Stimulated activated CD4-positive, alpha-beta T cell treated with anti-CD3 and anti-CD28 coated beads, Interleukin-12 subunit alpha, Interleukin-12 subunit beta, amount 100 ng/mL, for 24 hours (primary cell): Measurements from ENCODE around the gene PTGFRN.
"Not testable (repeated sequence)": the region's sequence is repeated elsewhere in the genome, so short reads cannot be mapped to it uniquely, and the experiment has no call there.

Source experiments
- DNase-seq, 2 experiments: peaks; one replicate each; pipeline ENCODE4 v3.0.0-alpha.2; 2020; ENCODE audit warnings: low read depth in 2 of 2

The PTGFRN gene

DNA sequence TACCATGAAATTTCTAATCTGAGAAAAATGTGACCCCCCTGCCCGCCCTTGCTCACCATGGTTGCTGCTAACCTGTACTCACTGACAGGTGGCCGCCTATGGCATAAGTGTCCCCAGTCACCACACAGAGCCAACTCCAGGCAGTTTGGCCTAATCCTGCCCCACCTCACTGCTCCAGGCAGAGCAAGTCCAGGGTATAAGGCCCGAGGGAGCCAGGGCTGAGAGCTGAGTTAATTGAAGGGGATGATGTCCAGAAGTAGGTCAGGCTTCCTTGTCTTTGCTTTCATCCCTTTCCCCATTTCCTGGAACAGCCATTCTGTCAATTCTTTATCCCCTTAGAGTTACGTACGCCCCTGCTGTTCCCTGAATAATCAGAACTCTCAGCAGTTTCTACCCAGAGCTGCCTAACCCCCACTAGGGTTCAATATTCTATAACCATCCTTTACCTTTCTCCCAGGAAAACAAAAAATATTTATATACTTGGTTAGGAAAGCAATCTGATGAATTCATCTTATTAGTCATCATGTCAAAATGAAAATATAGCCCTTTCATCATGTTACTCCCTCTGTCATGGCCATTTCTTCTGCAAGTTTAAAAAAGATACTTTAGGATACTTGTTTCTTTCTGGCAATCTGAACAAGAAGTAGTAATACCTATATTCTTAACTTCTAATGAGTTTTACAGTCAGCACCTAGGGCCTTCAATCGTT, 62.4 kb downstream of the PTGFRN start:
- DNase-seq, result no peak

DNA sequence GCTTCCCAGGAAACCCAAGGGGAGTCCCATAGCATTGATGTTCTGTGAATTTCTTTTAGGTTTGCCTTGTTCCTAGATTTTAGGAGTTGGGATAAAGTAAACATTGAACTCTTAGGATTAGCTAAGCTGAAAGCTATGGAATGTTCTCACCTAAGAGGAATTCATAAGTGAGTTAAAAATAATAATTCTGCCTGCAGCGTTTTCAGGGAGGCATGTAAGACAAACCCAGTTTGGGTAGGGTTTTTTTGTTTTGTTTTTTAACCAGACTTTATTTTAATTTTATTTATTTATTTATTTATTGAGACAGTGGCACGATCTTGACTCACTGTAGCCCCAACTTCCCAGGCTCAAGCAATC, 62.9 kb downstream of the PTGFRN start:
- DNase-seq, result no peak

DNA sequence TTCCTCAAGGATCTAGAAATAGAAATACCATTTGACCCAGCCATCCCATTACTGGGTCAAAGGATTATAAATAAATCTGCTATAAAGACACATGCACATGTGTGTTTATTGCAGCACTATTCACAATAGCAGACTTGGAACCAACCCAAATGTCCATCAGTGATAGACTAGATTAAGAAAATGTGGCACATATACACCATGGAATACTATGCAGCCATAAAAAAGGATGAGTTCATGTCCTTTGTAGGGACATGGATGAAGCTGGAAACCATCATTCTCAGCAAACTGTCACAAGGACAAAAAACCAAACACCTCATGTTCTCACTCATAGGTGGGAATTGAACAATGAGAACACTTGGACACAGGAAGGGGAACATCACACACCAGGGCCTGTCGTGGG, 70.6 kb downstream of the PTGFRN start:
- not testable (repeated sequence) for DNase-seq

DNA sequence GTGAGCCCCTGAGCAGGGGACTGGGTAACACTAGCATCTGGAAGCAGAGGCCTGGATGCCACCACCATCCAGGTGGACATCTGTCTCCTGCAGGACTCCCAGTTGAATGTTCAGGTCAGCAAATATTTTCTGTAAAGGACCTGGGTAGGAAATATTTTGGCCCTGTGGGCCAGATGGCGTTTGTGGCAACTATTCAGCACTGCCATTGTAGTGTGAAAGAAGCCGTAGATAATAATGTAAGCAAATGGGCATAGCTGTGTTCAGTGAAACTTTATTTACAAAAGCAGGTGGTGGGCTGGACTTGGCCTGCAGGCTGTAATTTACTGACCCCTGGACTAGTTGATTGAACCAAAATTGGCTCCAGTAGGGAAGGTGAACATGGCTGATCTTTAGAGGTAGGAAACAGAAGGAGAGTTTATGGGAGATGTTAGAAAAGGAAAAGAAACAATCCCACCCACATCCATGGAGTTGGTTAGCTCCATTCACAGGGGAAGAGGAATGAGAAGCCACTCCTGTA, 71.9 kb downstream of the PTGFRN start:
- no peak for DNase-seq

DNA sequence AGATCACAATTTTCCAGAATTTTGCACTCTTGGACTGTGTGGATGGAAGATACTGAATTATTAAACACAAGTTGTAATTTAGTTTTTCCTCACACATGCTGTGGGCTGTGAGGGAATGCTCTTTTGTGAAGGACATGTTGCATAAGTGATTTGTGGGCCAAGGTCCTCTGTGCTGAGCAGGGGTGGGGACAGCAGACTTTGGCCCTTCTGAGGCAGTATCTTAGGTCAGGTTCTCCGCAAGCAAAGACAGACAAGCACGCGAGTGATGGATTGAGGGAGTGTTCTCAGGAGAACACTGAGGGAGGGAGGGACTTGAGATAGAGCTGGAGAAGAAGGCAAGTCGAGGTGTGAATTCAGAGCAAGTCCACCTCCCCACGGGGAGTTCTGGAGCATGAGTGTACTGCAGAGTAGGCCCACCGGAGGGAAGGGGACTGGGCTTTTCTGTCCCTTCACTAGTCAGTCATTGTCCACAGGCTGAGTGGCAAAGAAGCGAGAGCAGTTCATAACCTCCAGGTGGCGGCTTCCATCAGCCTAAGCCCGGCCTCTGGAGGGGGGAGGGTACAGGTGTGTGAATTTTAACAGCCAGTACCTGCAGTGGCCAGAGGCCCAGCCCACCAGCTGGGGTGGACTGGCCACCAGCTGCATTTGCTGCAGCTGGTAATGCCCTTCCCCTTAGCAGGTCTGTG, 72.7 kb downstream of the PTGFRN start:
- DNase-seq, result no peak

DNA sequence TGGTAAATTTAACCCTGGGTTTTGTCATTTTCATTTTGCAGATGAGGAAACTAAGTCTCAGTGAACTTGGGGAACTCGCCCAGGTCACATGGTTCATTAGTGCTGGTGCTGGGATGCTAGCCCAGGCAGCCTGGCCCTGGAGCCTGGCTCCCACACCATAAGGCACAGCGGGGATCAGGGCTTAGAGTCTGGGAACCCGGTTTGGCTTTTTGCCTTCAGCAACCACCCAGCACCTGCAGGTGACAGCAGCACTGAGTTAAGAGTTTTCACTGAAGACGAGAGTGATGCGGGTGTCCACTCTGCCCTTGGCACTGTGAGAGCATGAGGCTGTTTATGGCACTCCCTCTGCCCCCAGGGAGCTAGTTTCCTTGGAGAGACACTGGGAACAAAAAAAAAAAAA, 73.4 kb downstream of the PTGFRN start:
- no peak for DNase-seq

DNA sequence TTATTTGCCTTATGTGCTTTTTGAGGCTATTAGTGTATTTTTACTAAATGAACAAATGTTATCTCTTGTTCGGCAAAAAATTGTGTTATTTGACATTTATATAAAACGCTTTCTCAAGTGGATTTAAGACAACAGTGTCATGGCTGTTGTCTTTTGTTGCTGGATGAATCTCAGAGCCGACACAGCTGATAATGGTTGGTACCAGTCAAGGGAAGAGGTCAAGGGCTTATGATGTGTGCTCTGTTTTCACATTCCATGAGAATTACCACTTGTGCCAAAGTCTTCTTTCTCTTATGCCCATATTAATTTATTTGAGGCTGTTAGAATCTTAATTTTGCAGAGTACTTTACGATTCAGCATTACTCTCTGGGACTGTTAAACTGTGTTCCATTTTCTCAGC, 74.0 kb downstream of the PTGFRN start:
- no peak for DNase-seq

DNA sequence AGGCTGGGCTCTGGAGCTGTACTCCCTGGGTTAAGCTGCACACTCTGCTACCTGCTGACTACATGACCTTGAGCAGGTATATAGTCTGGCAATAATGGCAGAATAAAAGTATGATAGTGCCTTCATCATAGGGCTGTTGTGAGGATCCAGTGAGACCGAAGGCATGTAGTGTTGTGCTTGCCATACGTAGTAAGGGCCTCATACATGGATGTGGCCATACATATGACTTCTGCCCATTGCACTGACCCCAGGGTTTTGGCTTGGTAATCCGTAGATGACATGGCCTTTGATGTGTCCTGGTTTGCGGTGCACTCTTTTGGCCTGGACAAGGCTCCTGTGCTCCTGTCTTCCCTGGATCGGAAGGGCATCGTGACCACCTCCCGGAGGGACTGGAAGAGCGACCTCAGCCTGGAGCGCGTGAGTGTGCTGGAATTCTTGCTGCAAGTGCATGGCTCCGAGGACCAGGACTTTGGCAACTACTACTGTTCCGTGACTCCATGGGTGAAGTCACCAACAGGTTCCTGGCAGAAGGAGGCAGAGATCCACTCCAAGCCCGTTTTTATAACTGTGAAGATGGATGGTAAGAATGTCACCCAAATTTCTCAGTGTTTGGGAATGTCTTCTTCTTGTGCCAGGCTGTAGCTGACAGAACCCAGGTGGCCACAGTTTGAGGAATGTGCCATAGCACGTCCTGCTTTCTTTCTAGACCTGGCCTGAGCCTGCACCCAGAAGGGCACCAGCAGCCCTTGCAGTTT, 74.9 kb downstream of the PTGFRN start:
- DNase-seq, result no peak

DNA sequence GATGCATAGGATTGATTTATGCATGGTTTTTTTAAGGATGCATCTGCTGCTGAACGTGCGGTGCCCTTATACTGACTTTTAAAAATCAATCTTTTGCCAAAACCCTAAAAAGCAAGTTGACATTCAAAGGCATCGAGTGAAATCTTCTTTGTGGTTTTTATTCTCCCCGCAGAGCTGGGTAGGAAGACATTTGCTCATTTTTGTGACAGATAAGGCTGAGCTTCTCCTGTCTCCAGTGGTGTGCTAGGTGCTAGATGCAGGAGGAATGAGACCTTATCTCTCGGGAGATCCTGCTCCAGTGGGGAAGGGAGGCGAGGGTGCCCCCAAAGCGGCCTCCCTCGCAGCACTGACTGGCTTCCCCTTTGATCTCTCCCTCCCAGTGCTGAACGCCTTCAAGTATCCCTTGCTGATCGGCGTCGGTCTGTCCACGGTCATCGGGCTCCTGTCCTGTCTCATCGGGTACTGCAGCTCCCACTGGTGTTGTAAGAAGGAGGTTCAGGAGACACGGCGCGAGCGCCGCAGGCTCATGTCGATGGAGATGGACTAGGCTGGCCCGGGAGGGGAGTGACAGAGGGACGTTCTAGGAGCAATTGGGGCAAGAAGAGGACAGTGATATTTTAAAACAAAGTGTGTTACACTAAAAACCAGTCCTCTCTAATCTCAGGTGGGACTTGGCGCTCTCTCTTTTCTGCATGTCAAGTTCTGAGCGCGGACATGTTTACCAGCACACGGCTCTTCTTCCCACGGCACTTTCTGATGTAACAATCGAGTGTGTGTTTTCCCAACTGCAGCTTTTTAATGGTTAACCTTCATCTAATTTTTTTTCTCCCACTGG, 76.9 kb downstream of the PTGFRN start:
- DNase-seq, result peak; percentile 4 to 31

DNA sequence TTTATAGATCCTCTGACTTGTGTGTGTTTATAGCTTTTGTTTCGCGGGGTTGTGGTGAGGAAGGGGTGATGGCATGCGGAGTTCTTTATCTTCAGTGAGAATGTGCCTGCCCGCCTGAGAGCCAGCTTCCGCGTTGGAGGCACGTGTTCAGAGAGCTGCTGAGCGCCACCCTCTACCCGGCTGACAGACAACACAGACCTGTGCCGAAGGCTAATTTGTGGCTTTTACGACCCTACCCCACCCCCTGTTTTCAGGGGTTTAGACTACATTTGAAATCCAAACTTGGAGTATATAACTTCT, 77.5 kb downstream of the PTGFRN start:
- DNase-seq, result peak; percentile 44 to 58

DNA sequence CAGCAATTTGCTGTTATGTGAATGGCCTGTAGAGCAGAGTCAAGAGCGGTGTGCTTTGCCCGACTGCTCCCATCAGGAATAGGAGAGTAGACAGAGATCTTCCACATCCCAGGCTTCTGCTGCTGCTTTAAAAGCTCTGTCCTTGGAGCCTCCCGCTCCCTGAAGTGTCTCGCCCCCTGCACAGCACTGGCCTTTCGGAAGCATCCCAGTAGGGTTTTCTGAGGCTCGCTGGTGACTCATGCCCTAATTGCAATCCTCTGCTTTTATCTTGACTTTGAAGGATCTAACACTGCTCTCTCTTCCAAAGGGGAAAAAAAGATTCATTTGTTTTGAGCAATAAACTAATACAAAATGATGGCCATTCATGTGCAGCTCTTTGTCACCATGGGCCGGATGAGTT, 78.5 kb downstream of the PTGFRN start:
- DNase-seq, result no peak

DNA sequence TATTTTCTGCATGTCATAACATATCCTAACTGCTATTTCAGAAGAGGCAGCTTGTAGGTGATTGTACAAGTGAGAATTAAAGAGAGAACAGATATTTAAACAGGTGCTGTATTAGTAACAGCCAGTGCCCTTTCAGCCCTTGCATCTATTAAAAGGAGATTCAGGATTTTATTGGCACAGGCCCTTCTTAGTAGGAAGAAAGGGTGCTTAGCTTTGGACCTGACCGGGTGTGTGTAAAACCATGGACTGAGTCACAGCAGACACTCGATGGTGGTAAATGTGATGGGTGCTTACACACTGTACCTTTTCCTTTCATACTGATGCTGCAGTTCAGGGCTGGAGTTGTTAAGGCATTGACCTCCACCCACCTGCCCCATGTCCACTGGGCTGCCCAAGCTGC, 79.2 kb downstream of the PTGFRN start:
- no peak for DNase-seq

DNA sequence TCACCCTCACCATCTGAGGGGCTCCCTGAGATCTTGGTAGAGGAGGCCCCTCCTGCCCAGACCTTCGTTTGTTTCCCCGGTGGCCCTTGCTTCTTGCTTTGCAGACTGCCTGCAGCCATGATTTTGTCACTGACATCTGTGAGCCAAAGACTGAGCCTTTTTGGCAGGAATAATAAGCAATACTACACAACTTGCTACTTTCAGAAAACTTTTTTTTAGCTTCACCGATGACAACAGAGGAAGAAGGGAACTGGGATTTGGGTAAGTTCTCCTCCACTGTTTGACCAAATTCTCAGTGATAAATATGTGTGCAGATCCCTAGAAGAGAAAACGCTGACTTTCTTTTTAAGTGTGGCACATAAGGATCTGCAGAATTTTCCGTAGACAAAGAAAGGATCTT, 80.1 kb downstream of the PTGFRN start:
- DNase-seq, result no peak

DNA sequence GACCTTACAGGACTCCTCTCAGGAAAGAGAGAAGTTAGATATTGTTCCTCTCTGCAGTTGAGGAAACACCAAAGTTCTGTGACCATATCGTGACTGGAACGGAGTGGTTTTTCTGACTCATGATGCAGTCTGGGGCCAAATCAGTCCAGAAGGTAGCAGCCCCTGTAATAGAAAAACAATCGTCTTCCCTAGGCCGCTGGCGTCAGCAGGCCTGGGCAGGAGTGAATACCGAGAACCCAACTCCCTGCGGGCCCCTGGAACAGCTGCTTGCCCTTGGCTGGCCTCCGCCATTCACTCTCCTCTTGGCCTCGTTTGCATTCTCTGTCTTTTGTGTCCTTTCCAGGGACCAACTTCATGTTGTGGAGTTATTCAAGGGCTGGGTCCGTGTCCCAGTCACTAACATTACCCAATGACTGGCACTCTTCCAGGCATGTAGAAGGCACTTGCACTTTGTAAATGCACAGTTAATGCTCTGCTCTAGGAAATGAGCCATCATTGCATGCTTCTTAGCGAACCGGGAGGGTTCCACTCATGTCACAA, 81.0 kb downstream of the PTGFRN start:
- no peak for DNase-seq

DNA sequence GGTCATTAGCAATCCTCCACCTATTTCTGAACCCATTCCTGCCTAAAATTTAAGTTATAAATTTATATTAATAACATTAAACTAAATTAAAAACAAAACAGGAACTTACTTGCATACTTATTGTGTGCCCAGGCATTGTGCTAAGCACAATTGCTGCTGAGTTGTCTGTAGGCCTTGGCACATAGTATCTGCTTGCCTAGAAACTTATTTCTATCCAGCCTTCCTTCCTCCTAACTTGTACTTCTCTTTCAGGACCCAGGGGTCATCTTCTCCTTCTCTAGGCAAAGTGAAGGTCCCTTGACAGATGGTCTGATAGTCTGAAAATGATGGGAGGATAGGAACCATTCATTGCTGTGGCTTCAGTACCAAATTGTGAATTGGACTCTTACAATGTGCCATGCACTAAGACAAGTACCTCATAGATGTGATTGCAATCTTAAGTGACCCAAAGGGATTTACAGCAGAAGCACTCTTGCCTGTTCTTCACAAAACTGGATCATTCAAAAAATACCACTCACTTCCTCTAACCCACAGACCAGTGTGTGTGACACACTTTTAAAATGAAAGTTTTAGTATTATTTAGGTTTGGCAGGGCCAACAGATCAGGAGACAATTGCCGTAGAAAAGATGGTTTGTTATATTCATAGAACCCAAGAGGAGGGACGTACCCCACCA, 81.6 kb downstream of the PTGFRN start:
- DNase-seq, result no peak

DNA sequence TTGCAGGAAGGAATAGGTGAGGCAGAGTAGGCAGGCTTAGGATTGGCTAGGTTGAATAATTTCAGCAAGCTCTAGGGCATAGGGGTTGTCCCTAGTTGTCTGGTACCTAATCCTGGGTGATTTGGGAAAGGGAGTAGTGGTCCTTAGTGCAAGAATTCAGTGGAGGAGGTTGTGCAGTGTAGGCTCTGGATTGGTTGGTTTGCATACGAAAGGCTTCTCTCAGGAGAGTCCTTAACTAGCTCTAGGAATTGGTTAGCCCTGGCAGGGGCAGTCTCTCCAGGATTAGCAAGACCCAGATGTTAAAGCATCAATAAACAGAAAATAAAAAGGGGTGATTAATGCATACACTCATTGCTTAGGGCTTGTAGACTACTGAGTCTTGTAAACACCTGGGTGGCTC, 82.2 kb downstream of the PTGFRN start:
- no peak for DNase-seq

DNA sequence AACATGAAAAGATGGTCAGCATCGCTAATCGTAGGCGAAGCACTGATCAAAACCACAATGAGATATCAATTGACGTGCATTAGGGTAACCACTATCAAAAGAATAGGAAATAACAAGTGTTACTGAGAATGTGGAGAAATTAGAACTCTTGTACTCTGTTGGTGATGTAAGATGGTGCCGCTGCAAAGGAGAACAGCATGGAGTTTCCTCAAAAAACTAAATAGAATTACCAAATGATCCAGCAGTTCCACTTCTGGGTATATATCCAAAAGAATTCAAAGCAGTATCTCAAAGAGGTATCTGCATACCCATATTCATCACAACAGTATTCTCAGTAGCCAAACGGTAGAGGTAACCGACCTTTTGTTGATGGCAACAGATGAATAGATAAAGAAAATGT, 83.6 kb downstream of the PTGFRN start:
- DNase-seq, result no peak

DNA sequence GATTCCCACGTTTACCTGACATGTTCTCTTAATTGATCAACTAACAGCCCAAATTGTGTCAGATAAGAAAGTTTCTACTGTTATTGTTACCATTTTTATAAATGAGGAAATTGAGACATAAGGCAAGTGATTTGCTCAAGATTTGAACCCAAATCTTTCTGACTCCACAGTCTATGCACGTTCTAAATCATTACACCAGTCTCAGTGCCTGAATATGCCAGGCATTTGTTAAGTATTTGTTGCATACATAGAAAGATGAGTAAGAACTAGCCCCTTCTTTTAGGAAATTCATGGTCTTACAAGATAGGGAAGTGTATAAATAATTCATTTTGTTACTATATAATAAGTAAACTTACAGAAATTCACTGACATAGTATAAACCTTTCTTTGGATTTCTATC, 84.7 kb downstream of the PTGFRN start:
- no peak for DNase-seq

DNA sequence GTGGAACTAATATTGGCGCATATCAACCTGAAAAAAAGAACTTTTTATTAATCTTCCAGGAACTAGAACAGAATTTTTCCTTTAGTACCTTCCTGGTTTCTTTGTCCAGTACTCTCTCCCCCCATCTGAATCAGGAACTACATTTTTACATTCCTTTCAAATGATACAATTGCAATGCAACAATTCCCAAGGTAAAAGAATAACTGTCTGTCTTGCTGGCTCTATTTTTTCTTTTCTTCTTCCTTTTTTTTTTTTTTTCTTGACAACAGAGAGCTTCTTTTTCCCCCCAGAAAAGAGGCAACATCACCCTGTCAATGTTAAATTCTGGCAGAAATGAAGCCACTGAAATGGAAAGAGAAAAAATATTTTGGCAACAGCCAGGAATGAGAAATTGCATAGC, 87.3 kb downstream of the PTGFRN start:
- no peak for DNase-seq

DNA sequence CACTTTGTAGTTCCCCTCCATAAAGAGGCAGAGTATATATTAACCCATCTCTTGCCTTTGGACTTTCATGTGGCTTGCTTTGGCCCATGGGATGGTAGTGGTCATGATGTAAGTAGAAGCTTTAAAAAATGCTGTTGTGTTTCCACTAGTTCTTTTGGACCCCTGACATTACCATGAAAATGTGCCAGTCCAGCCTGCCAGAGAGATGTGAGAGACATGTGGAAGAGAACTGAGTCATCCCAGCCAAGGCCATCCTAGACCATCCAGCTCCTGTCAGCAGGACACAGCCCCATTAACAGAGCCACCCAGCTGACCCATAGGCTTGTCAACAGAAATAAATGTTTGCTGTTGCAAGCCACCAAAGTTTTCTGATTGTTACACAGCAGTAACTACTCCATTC, 87.9 kb downstream of the PTGFRN start:
- no peak for DNase-seq

DNA sequence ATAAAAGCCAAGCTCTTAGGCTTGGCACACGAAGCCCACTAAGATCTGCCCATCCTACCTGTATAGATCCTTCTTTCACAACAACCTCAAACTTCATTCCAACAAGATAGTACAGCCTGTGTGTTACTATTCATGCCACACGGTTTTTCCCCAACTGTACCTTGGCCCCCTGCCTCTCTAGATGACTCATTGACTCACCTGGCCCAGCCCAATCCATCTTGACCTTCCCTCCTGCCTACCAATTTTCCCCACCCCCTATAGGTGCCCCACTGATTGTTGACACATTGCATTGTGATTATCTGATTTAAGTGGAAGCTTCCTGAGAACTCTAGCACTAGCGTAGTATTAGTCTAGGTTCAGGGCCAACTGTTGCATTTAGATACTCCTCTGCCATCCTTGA, 89.9 kb downstream of the PTGFRN start:
- DNase-seq, result no peak
